Ectodermal cell (in vitro differentiated cells): Measurements from ENCODE around the gene VSIG1. TPM values are rescaled to one million over a fixed set of nuclear protein-coding genes. Genes with fewer than 3 reads are reported as not detected.

Experiments used
- H3K27ac ChIP-seq: 2 replicates; pipeline ENCODE4 v1.7.0; 2013; ENCODE audit warnings: mild to moderate bottlenecking, low read depth, low read length; ENCODE audit not compliant: insufficient read depth, poor library complexity, severe bottlenecking
- H3K27me3 ChIP-seq: 2 replicates; pipeline ENCODE4 v1.7.0; 2013; ENCODE audit warnings: mild to moderate bottlenecking, low read length; ENCODE audit not compliant: insufficient read depth, control insufficient read depth, poor library complexity, severe bottlenecking
- H3K36me3 ChIP-seq: one replicate; pipeline ENCODE4 v1.7.0; 2013; ENCODE audit warnings: low read length; ENCODE audit not compliant: control insufficient read depth, insufficient read depth
- H3K4me1 ChIP-seq: one replicate; pipeline ENCODE4 v1.7.0; 2013; ENCODE audit warnings: low read length; ENCODE audit not compliant: control insufficient read depth, insufficient read depth
- H3K4me3 ChIP-seq: 2 replicates; pipeline ENCODE4 v1.7.0; 2013; ENCODE audit warnings: low read depth, low read length, control low read depth; ENCODE audit not compliant: insufficient read depth
- H3K9me3 ChIP-seq: 2 replicates; pipeline ENCODE4 v1.7.0; 2013; ENCODE audit warnings: mild to moderate bottlenecking, low read length, moderate library complexity; ENCODE audit not compliant: control insufficient read depth
- WGBS, 2 experiments: methylation state at CpG; one replicate each; pipeline ENCODE4 v1.1.7; 2013; ENCODE audit warnings: missing lambda C conversion rate in 2 of 2; 5-methylcytosine and 5-hydroxymethylcytosine counted together
- polyA plus RNA-seq, 4 experiments: library from polyadenylated mRNA; stranded (reverse); fragments of 50-300 nt; gene quantifications; one replicate each; pipeline ENCODE4 v1.2.3, GENCODE V29; 2013

The VSIG1 gene
- 0.17 TPM for polyA plus RNA-seq (2013, experiment 1 of 4)
- polyA plus RNA-seq (2013, experiment 2 of 4) = 0.18 TPM
- 0.59 TPM for polyA plus RNA-seq (2013, experiment 3 of 4)
- polyA plus RNA-seq (2013, experiment 4 of 4) = 0.20 TPM

GRCh38 chrX:108044554-108045256 lies at the start of gene VSIG1:
VSIG1 (plus strand) TSS chrX:108045065; CDS start chrX:108045131, 66 bp downstream.
- no peak within 1 kb of the TSS for H3K27ac ChIP-seq
- no peaks in the 10 kb centered on the region for H3K9me3 ChIP-seq
- WGBS, 2 experiments = 84 to 92% methylated on average over 5 to 8 of the region's 10 CpGs
- H3K36me3 ChIP-seq = no peaks in the 10 kb centered on the region
- H3K27me3 ChIP-seq = no peaks in the 10 kb centered on the region
- H3K4me3 ChIP-seq = no peak within 1 kb of the TSS
- H3K4me1 ChIP-seq = no peaks in the 10 kb centered on the region

- Histone ChIP-seq H3K9me3 (no peaks in the 10 kb centered on the region), H3K4me3 (no peak overlapping the region), H3K27me3 (no peaks in the 10 kb centered on the region), H3K36me3 (no peaks in the 10 kb centered on the region), H3K4me1 (no peaks in the 10 kb centered on the region), H3K27ac (no peak overlapping the region)
- WGBS, 2 experiments = 86 to 92% methylated on average over 3 to 5 of the region's 6 CpGs
Observed at GRCh38 chrX:107996124-107996523, 48.7 kb upstream of the VSIG1 start.

- no peaks in the 10 kb centered on the region for H3K36me3 ChIP-seq
- no peaks in the 10 kb centered on the region for H3K4me1 ChIP-seq
- no peaks in the 10 kb centered on the region for H3K9me3 ChIP-seq
- no peak overlapping the region for H3K4me3 ChIP-seq
- H3K27me3 ChIP-seq = no peaks in the 10 kb centered on the region
- 91 to 95% methylated on average over 2 of the region's 2 CpGs for WGBS, 2 experiments
- H3K27ac ChIP-seq = no peak overlapping the region
Observed at GRCh38 chrX:108000751-108001150, 44.1 kb upstream of the VSIG1 start.

- Histone ChIP-seq H3K27ac (no peak overlapping the region), H3K4me3 (no peak overlapping the region), H3K4me1 (no peaks in the 10 kb centered on the region), H3K36me3 (no peaks in the 10 kb centered on the region), H3K27me3 (no peaks in the 10 kb centered on the region), H3K9me3 (no peaks in the 10 kb centered on the region)
- WGBS, 2 experiments = 67 to 73% methylated on average over 7 to 9 of the region's 11 CpGs
Observed at GRCh38 chrX:108001218-108001814, 43.5 kb upstream of the VSIG1 start.

GRCh38 chrX:108018656-108019381 lies 26.0 kb upstream of the VSIG1 start:
- WGBS, 2 experiments = 93 to 96% methylated on average over 4 of the region's 4 CpGs
- Histone ChIP-seq H3K36me3 (no peaks in the 10 kb centered on the region), H3K27ac (no peak overlapping the region), H3K9me3 (no peaks in the 10 kb centered on the region), H3K4me1 (no peaks in the 10 kb centered on the region), H3K27me3 (no peaks in the 10 kb centered on the region), H3K4me3 (no peak overlapping the region)

GRCh38 chrX:108019382-108019875 lies 25.4 kb upstream of the VSIG1 start:
- H3K27me3 ChIP-seq = no peaks in the 10 kb centered on the region
- 82% methylated on average over 3 of the region's 3 CpGs for WGBS, 2 experiments
- no peak overlapping the region for H3K4me3 ChIP-seq
- no peaks in the 10 kb centered on the region for H3K4me1 ChIP-seq
- H3K27ac ChIP-seq = no peak overlapping the region
- H3K36me3 ChIP-seq = no peaks in the 10 kb centered on the region
- no peaks in the 10 kb centered on the region for H3K9me3 ChIP-seq

GRCh38 chrX:108020631-108021030 lies 24.2 kb upstream of the VSIG1 start:
- Histone ChIP-seq H3K27me3 (no peaks in the 10 kb centered on the region), H3K4me3 (no peak overlapping the region), H3K4me1 (no peaks in the 10 kb centered on the region), H3K27ac (no peak overlapping the region), H3K36me3 (no peaks in the 10 kb centered on the region), H3K9me3 (no peaks in the 10 kb centered on the region)
- WGBS, 2 experiments = 39 to 41% methylated on average over 2 of the region's 2 CpGs

GRCh38 chrX:108022491-108023089 lies 22.3 kb upstream of the VSIG1 start:
- Histone ChIP-seq H3K9me3 (no peaks in the 10 kb centered on the region), H3K36me3 (no peaks in the 10 kb centered on the region), H3K4me3 (no peak overlapping the region), H3K27ac (no peak overlapping the region), H3K27me3 (no peaks in the 10 kb centered on the region), H3K4me1 (no peaks in the 10 kb centered on the region)
- WGBS, 2 experiments = 60% methylated on average over 1 of the region's 1 CpG; no CpG with 5 or more reads in 1 of the 2 experiments

GRCh38 chrX:108025376-108025775 lies 19.5 kb upstream of the VSIG1 start:
- no peaks in the 10 kb centered on the region for H3K4me1 ChIP-seq
- no peaks in the 10 kb centered on the region for H3K36me3 ChIP-seq
- H3K4me3 ChIP-seq = no peak overlapping the region
- H3K27ac ChIP-seq = no peak overlapping the region
- WGBS, 2 experiments = no CpG with 5 or more reads among the region's 1 CpG
- no peaks in the 10 kb centered on the region for H3K27me3 ChIP-seq
- H3K9me3 ChIP-seq = no peaks in the 10 kb centered on the region
